GM12878 (cell line): ENCODE measurements around the gene GNAL.

Experiments
- BHLHE40 ChIP-seq, 2 experiments: fragments of 450-650 bp in 1 of 2; IDR thresholded peaks; 2 replicates each; pipeline ENCODE4 v1.6.1; 2011 to 2017; ENCODE audit warnings: low read depth in 2 of 2, borderline replicate concordance in 1 of 2, improper control_type of control experiment in 1 of 2, low read length in 1 of 2, mild to moderate bottlenecking in 1 of 2
- CREB1 ChIP-seq: IDR thresholded peaks from 2 replicates; pipeline ENCODE4 v1.6.1; 2012; ENCODE audit warnings: low read depth, mild to moderate bottlenecking, inconsistent platforms
- EP300 ChIP-seq, 2 experiments: fragments of 150-350 bp in 1 of 2; IDR thresholded peaks; 2 replicates each; pipeline ENCODE4 v1.6.1; 2011 to 2012; ENCODE audit warnings: low read depth in 2 of 2, low read length in 2 of 2, borderline replicate concordance in 1 of 2, improper control_type of control experiment in 1 of 2, inconsistent platforms in 1 of 2; ENCODE audit not compliant: control insufficient read depth in 1 of 2
- EZH2 ChIP-seq: IDR thresholded peaks from 2 replicates; pipeline ENCODE4 v1.6.1; 2012; ENCODE audit warnings: low read depth, mild to moderate bottlenecking, control low read depth, inconsistent platforms, low read length, borderline replicate concordance; ENCODE audit not compliant: control insufficient read depth
- SIN3A ChIP-seq: IDR thresholded peaks from 2 replicates; pipeline ENCODE4 v1.6.1; 2012; ENCODE audit warnings: low read depth, low read length, improper control_type of control experiment
- TAF1 ChIP-seq: IDR thresholded peaks from 2 replicates; pipeline ENCODE4 v1.6.1; 2011; ENCODE audit warnings: mild to moderate bottlenecking, low read depth, low read length, borderline replicate concordance
- TCF7 ChIP-seq: IDR thresholded peaks from 2 replicates; pipeline ENCODE4 v1.6.1; 2014; ENCODE audit warnings: antibody characterized with exemption, borderline replicate concordance
- YY1 ChIP-seq: IDR thresholded peaks from 2 replicates; pipeline ENCODE4 v1.6.1; 2011; ENCODE audit warnings: low read depth, mild to moderate bottlenecking, low read length
- ZNF274 ChIP-seq: IDR thresholded peaks from one replicate; pipeline ENCODE4 v1.8.0; 2011; ENCODE audit not compliant: insufficient read length, insufficient read depth
- TF ChIP-seq, protein P1 (sequence below), 3 experiments: IDR thresholded peaks in 2 of 3; conservative IDR thresholded peaks in 1 of 3; 2 replicates each; pipeline ENCODE4 v1.5.1; 2011; ENCODE audit warnings: low read depth in 3 of 3, low read length in 3 of 3, mild to moderate bottlenecking in 3 of 3, control low read depth in 2 of 3, moderate library complexity in 2 of 3, inconsistent platforms in 1 of 3, mixed read lengths in 1 of 3; ENCODE audit not compliant: control insufficient read depth in 2 of 3, insufficient read depth in 1 of 3; ENCODE audit errors: extremely low read depth in 1 of 3
- TF ChIP-seq, protein P2 (sequence below): IDR thresholded peaks from 2 replicates; pipeline ENCODE4 v1.6.1; 2012; ENCODE audit warnings: low read length, inconsistent platforms

DNA sequence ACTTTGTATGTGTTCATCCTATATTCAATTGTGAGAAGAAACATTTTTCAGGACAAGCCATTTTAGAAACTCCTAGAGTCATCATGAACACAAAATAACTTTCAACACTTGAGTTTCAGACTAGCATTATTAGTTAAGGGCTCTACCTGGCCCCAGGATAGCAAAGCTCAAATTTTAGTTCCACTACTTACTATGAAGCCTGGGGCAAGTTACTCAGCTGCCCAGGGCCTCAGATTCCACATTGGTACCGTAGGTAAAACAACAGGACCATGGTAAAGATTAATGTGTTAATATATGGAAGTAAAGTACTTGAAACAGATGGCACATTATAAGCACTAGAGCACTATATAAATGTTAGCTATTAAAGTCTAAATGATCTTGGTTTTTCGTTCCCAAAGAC, 199.7 kb downstream of the GNAL start:
- TF ChIP-seq, protein P1, sequence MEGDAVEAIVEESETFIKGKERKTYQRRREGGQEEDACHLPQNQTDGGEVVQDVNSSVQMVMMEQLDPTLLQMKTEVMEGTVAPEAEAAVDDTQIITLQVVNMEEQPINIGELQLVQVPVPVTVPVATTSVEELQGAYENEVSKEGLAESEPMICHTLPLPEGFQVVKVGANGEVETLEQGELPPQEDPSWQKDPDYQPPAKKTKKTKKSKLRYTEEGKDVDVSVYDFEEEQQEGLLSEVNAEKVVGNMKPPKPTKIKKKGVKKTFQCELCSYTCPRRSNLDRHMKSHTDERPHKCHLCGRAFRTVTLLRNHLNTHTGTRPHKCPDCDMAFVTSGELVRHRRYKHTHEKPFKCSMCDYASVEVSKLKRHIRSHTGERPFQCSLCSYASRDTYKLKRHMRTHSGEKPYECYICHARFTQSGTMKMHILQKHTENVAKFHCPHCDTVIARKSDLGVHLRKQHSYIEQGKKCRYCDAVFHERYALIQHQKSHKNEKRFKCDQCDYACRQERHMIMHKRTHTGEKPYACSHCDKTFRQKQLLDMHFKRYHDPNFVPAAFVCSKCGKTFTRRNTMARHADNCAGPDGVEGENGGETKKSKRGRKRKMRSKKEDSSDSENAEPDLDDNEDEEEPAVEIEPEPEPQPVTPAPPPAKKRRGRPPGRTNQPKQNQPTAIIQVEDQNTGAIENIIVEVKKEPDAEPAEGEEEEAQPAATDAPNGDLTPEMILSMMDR (IDR thresholded peaks at IDR 0.05 in 2 of 3, conservative IDR thresholded peaks at IDR 0.05 in 1 of 3; ENCODE audit: control insufficient read depth in 2 of 3, extremely low read depth in 1 of 3, insufficient read depth in 1 of 3, low read depth in 3 of 3, low read length in 3 of 3), result no peak
- TF ChIP-seq TCF7 (no peak), EP300 (IDR thresholded peaks at IDR 0.05; ENCODE audit: borderline replicate concordance in 1 of 2, control insufficient read depth in 1 of 2, low read depth in 2 of 2, low read length in 2 of 2) (no peak), TAF1 (no peak), BHLHE40 (IDR thresholded peaks at IDR 0.05; ENCODE audit: borderline replicate concordance in 1 of 2, low read depth in 2 of 2, low read length in 1 of 2) (no peak), SIN3A (no peak), EZH2 (no peak), CREB1 (no peak), ZNF274 (no peak), YY1 (no peak)
- TF ChIP-seq, protein P2, sequence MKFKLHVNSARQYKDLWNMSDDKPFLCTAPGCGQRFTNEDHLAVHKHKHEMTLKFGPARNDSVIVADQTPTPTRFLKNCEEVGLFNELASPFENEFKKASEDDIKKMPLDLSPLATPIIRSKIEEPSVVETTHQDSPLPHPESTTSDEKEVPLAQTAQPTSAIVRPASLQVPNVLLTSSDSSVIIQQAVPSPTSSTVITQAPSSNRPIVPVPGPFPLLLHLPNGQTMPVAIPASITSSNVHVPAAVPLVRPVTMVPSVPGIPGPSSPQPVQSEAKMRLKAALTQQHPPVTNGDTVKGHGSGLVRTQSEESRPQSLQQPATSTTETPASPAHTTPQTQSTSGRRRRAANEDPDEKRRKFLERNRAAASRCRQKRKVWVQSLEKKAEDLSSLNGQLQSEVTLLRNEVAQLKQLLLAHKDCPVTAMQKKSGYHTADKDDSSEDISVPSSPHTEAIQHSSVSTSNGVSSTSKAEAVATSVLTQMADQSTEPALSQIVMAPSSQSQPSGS, result no peak
